ENCODE results near the gene SINHCAF. TPM values are rescaled to one million over a fixed set of nuclear protein-coding genes. Genes with fewer than 3 reads are reported as not detected.
"Not testable (repeated sequence)": the region's sequence is repeated elsewhere in the genome, so short reads cannot be mapped to it uniquely, and the experiment has no call there.

SINHCAF gene
- total and polyA plus RNA-seq, 5 donors from 2014 or later: 42.0 to 73.7 (median 53.4) TPM

GRCh38 chr12:31238764-31239387 is 87.1 kb downstream of the SINHCAF start:
- H3K36me3 ChIP-seq (ENCODE audit: control insufficient read depth, insufficient read depth, low read length): no peaks in the 10 kb centered on the region
- H3K9me3 ChIP-seq (ENCODE audit: control insufficient read depth in 2 of 2, low read length in 2 of 2): no peaks in the 10 kb centered on the region
- peaks cover 0 to 4% (median 3%) of the 10 kb centered on the region in 4 donors for H3K4me1 Mint-ChIP-seq
- no peak overlapping the region for H3K4me3 Mint-ChIP-seq
- DNase-seq: peak; percentile 14 to 49 (median 23)
- peaks cover 19% of the 10 kb centered on the region for H3K27me3 Mint-ChIP-seq
- H3K27ac ChIP-seq (ENCODE audit: insufficient read depth, low read length, poor library complexity, severe bottlenecking): no peak overlapping the region
- ATAC-seq (ENCODE audit: low read depth in 2 of 2): peak in 1 of 2 donors; percentile 59
- no peak overlapping the region for H3K4me3 ChIP-seq (ENCODE audit: low read depth, low read length)
- H3K4me1 ChIP-seq (ENCODE audit: control insufficient read depth, insufficient read depth, low read length, poor library complexity, severe bottlenecking): no peaks in the 10 kb centered on the region
- H3K36me3 Mint-ChIP-seq: no peaks in the 10 kb centered on the region
- peaks cover 3% of the 10 kb centered on the region for H3K27me3 ChIP-seq (ENCODE audit: control insufficient read depth, insufficient read depth, low read length)
- no peaks in the 10 kb centered on the region for H3K9me3 Mint-ChIP-seq
- H3K27ac Mint-ChIP-seq: no peak overlapping the region

DNA sequence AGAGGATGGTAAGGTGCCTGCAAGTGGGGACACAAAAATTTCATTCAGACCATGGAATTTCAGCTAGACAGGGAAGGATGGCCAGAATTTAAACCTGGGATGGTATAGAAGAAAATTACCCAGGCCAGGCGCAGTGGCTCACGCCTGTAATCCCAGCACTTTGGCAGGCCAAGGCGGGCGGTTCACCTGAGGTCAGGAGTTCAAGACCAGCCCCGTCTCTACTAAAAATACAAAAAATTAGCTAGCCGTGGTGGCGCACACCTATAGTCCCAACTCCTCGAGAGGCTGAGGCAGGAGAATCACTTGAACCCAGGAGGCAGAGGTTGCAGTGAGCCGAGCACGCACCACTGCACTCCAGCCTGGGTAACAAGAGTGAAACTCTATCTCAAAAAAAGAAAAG is 87.6 kb downstream of the SINHCAF start:
- not testable (repeated sequence) for H3K27ac ChIP-seq (ENCODE audit: insufficient read depth, low read length, poor library complexity, severe bottlenecking); H3K4me1 Mint-ChIP-seq; H3K4me3 ChIP-seq (ENCODE audit: low read depth, low read length); H3K27me3 ChIP-seq (ENCODE audit: control insufficient read depth, insufficient read depth, low read length); H3K36me3 Mint-ChIP-seq; ATAC-seq (ENCODE audit: low read depth in 2 of 2); H3K9me3 ChIP-seq (ENCODE audit: control insufficient read depth in 2 of 2, low read length in 2 of 2); H3K4me3 Mint-ChIP-seq; H3K36me3 ChIP-seq (ENCODE audit: control insufficient read depth, insufficient read depth, low read length); H3K9me3 Mint-ChIP-seq; H3K27ac Mint-ChIP-seq; DNase-seq; H3K4me1 ChIP-seq (ENCODE audit: control insufficient read depth, insufficient read depth, low read length, poor library complexity, severe bottlenecking)
- peaks cover 19% of the 10 kb centered on the region for H3K27me3 Mint-ChIP-seq

DNA sequence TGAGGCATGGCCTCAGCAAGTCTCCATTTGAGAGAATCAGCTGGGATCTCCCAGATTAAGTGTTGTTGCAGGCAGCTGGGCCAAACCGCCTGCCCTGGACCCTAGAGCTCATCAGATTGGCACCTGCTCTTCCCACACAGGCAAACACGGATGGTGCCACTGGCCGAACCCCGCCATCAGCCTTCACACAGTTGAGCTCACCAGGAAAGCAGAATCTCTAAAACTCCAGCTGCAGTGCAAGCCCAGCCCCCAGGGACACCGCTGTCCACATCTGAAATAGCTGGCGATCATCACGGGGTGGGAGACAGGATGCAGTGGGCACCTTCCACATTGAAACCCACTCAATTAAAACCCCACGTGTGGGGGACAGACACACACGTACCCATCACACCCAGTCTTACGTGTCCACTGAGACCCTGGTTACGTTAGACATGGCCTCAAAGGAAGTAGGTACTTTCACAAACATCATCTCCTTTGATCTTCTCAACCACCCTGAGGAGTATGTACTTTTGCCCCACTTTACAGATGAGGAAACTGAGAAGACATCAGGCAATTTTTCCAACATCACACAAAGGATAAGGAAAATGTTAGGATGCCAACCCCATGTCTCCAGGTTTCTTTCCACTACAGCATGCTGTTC is 88.8 kb downstream of the SINHCAF start:
- DNase-seq: no peak
- H3K4me3 ChIP-seq (ENCODE audit: low read depth, low read length): no peak overlapping the region
- Mint-ChIP-seq H3K9me3 (no peaks in the 10 kb centered on the region), H3K36me3 (no peaks in the 10 kb centered on the region), H3K27ac (no peak overlapping the region), H3K27me3 (peaks cover 19% of the 10 kb centered on the region), H3K4me1 (peaks cover 0 to 4% (median 3%) of the 10 kb centered on the region in 4 donors), H3K4me3 (no peak overlapping the region)
- ATAC-seq (ENCODE audit: low read depth in 2 of 2): no peak
- H3K27me3 ChIP-seq (ENCODE audit: control insufficient read depth, insufficient read depth, low read length): peaks cover 2% of the 10 kb centered on the region
- no peaks in the 10 kb centered on the region for H3K9me3 ChIP-seq (ENCODE audit: control insufficient read depth in 2 of 2, low read length in 2 of 2)
- no peaks in the 10 kb centered on the region for H3K4me1 ChIP-seq (ENCODE audit: control insufficient read depth, insufficient read depth, low read length, poor library complexity, severe bottlenecking)
- H3K36me3 ChIP-seq (ENCODE audit: control insufficient read depth, insufficient read depth, low read length): no peaks in the 10 kb centered on the region
- no peak overlapping the region for H3K27ac ChIP-seq (ENCODE audit: insufficient read depth, low read length, poor library complexity, severe bottlenecking)

DNA sequence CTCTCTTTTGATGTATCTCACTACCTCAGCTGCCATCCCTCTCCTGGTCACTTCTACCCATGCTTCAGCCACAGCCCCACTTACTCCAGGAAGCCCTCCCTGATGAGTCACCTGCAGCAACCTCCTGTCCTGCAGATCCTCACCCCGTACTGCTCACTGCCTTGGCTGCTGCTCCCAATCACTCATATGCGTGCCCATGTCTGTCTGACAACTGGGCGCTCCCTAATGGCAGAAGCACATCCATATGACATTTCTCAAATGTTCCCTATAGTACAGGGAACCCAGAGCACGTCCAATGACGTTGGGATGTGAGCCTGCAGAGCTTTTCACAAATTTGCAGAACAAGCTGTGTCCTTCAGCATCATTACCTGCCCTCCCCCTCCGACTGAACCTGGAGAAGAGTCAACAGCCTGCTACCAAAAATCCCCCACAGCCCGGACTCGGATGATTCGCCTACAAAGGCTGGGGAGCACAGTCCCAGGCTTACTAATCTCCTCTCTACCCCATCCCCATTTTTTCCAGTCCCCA is 90.0 kb downstream of the SINHCAF start:
- Mint-ChIP-seq H3K36me3 (no peaks in the 10 kb centered on the region), H3K4me1 (peaks cover 0 to 4% (median 3%) of the 10 kb centered on the region in 4 donors), H3K4me3 (no peak overlapping the region), H3K27ac (no peak overlapping the region), H3K27me3 (peaks cover 19% of the 10 kb centered on the region), H3K9me3 (peaks cover 0 to 2% (median 0%) of the 10 kb centered on the region in 7 donors)
- no peak for ATAC-seq (ENCODE audit: low read depth in 2 of 2)
- H3K9me3 ChIP-seq (ENCODE audit: control insufficient read depth in 2 of 2, low read length in 2 of 2): no peaks in the 10 kb centered on the region
- H3K27ac ChIP-seq (ENCODE audit: insufficient read depth, low read length, poor library complexity, severe bottlenecking): no peak overlapping the region
- no peaks in the 10 kb centered on the region for H3K4me1 ChIP-seq (ENCODE audit: control insufficient read depth, insufficient read depth, low read length, poor library complexity, severe bottlenecking)
- no peak for DNase-seq
- no peaks in the 10 kb centered on the region for H3K36me3 ChIP-seq (ENCODE audit: control insufficient read depth, insufficient read depth, low read length)
- no peak overlapping the region for H3K4me3 ChIP-seq (ENCODE audit: low read depth, low read length)
- H3K27me3 ChIP-seq (ENCODE audit: control insufficient read depth, insufficient read depth, low read length): no peaks in the 10 kb centered on the region

- Histone ChIP-seq H3K27ac (ENCODE audit: insufficient read depth, low read length, poor library complexity, severe bottlenecking) (no peak overlapping the region), H3K4me1 (ENCODE audit: control insufficient read depth, insufficient read depth, low read length, poor library complexity, severe bottlenecking) (no peaks in the 10 kb centered on the region), H3K4me3 (ENCODE audit: low read depth, low read length) (no peak overlapping the region), H3K36me3 (ENCODE audit: control insufficient read depth, insufficient read depth, low read length) (no peaks in the 10 kb centered on the region), H3K9me3 (ENCODE audit: control insufficient read depth in 2 of 2, low read length in 2 of 2) (no peaks in the 10 kb centered on the region), H3K27me3 (ENCODE audit: control insufficient read depth, insufficient read depth, low read length) (no peaks in the 10 kb centered on the region)
- H3K27me3 Mint-ChIP-seq: peaks cover 19% of the 10 kb centered on the region
- no peak for ATAC-seq (ENCODE audit: low read depth in 2 of 2)
- no peak overlapping the region for H3K4me3 Mint-ChIP-seq
- H3K9me3 Mint-ChIP-seq: peaks cover 0 to 3% (median 0%) of the 10 kb centered on the region in 7 donors
- no peaks in the 10 kb centered on the region for H3K36me3 Mint-ChIP-seq
- peaks cover 0 to 4% (median 3%) of the 10 kb centered on the region in 4 donors for H3K4me1 Mint-ChIP-seq
- no peak overlapping the region for H3K27ac Mint-ChIP-seq
- no peak for DNase-seq
These were observed 90.7 kb downstream of the SINHCAF start for GRCh38 chr12:31234955-31235867.

DNA sequence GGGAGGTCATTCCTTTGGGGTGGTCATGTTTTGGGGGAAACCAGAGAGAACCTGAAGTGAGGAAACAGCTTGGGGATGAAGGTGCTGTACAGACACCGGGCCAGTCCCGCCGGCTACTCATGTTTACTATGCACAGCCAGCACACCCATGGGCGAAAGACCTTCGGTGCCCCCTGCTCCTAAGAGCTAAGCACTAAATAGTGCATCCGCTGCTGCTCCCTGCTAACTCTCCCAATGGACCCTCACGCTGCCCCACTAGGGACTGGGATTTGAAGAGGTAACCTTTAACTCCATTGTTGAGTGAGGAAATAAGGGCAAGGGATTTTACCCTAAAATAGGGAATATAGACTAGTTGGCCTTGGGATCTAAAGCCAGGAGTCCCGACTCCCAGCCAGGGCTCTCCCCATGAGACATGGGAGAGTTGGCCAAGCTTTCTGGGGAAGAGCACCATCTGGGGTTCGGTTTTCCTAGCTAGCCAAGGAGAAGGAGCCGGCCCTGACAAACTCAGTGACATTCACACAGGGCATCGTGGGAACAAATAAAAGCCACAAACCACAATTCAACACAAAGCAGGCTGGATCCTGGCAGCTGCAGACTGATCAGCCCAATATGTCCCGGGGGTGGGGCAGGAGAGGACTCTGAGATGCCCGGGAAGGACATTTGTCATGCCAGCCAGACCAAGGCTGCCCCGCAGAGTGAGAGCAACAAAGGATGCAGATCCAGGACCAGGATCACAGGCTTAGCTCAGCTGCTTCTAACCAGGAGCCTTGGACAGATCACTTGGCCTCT is 91.7 kb downstream of the SINHCAF start:
- Histone ChIP-seq H3K27me3 (ENCODE audit: control insufficient read depth, insufficient read depth, low read length) (no peaks in the 10 kb centered on the region), H3K4me3 (ENCODE audit: low read depth, low read length) (no peak overlapping the region), H3K9me3 (ENCODE audit: control insufficient read depth in 2 of 2, low read length in 2 of 2) (no peaks in the 10 kb centered on the region), H3K4me1 (ENCODE audit: control insufficient read depth, insufficient read depth, low read length, poor library complexity, severe bottlenecking) (no peaks in the 10 kb centered on the region), H3K27ac (ENCODE audit: insufficient read depth, low read length, poor library complexity, severe bottlenecking) (no peak overlapping the region), H3K36me3 (ENCODE audit: control insufficient read depth, insufficient read depth, low read length) (no peaks in the 10 kb centered on the region)
- Mint-ChIP-seq H3K9me3 (peaks cover 0 to 3% (median 0%) of the 10 kb centered on the region in 7 donors), H3K4me1 (peaks cover 0 to 4% (median 3%) of the 10 kb centered on the region in 4 donors), H3K36me3 (no peaks in the 10 kb centered on the region), H3K27ac (no peak overlapping the region), H3K4me3 (no peak overlapping the region), H3K27me3 (peaks cover 19% of the 10 kb centered on the region)
- no peak for DNase-seq
- no peak for ATAC-seq (ENCODE audit: low read depth in 2 of 2)

GRCh38 chr12:31233061-31233730 is 92.8 kb downstream of the SINHCAF start:
- no peak for DNase-seq
- no peak overlapping the region for H3K4me3 Mint-ChIP-seq
- Histone ChIP-seq H3K36me3 (ENCODE audit: control insufficient read depth, insufficient read depth, low read length) (no peaks in the 10 kb centered on the region), H3K9me3 (ENCODE audit: control insufficient read depth in 2 of 2, low read length in 2 of 2) (no peaks in the 10 kb centered on the region), H3K27me3 (ENCODE audit: control insufficient read depth, insufficient read depth, low read length) (no peaks in the 10 kb centered on the region), H3K4me3 (ENCODE audit: low read depth, low read length) (no peak overlapping the region), H3K27ac (ENCODE audit: insufficient read depth, low read length, poor library complexity, severe bottlenecking) (no peak overlapping the region), H3K4me1 (ENCODE audit: control insufficient read depth, insufficient read depth, low read length, poor library complexity, severe bottlenecking) (no peaks in the 10 kb centered on the region)
- peaks cover 0 to 3% (median 0%) of the 10 kb centered on the region in 7 donors for H3K9me3 Mint-ChIP-seq
- H3K27me3 Mint-ChIP-seq: peaks cover 16% of the 10 kb centered on the region
- H3K4me1 Mint-ChIP-seq: no peaks in the 10 kb centered on the region
- ATAC-seq (ENCODE audit: low read depth in 2 of 2): no peak
- no peaks in the 10 kb centered on the region for H3K36me3 Mint-ChIP-seq
- H3K27ac Mint-ChIP-seq: no peak overlapping the region
